GM13976 (cell line): ENCODE measurements around the gene PDE11A.

Experiments used
- DNase-seq: peaks from one replicate; pipeline ENCODE4 v3.0.0; 2012; ENCODE audit warnings: low spot score
- in situ Hi-C: fragments of 300-500 bp; cut with MboI; formaldehyde crosslinking; loops from one replicate; pipeline ENCODE4 v1.12.0; 2022; ENCODE audit warnings: low sequenced_read_pairs, mixed read lengths, inconsistent platforms; ENCODE audit not compliant: unreplicated experiment
- TF ChIP-seq, protein P1 (sequence below): IDR thresholded peaks from 2 replicates; pipeline ENCODE4 v1.5.1; 2012; ENCODE audit warnings: borderline replicate concordance, mild to moderate bottlenecking; ENCODE audit not compliant: insufficient read depth; ENCODE audit errors: extremely low read depth, missing control alignments, control extremely low read depth

Gene PDE11A

DNA sequence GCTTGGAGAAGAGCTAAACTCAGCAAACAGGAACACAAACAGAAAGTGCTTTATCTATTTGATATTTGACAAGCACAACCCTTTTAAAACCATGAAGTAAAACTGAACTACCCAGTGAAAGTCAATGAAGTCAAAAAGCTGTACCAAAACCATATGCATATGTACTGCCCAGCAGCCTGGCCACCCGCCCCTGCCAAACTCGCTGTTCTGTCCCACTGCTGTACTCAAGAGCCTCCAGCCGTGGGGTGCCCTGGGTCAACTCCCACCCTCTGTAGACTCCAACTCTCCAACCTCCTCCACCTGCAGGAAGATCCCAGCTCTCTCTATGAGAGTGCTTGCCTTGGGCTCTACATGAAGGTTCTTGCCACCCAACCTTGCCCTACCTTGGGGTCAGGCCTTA, 411.8 kb downstream of the PDE11A start:
- DNase-seq: no peak
- in situ Hi-C loops: no loop called here
- TF ChIP-seq, protein P1, sequence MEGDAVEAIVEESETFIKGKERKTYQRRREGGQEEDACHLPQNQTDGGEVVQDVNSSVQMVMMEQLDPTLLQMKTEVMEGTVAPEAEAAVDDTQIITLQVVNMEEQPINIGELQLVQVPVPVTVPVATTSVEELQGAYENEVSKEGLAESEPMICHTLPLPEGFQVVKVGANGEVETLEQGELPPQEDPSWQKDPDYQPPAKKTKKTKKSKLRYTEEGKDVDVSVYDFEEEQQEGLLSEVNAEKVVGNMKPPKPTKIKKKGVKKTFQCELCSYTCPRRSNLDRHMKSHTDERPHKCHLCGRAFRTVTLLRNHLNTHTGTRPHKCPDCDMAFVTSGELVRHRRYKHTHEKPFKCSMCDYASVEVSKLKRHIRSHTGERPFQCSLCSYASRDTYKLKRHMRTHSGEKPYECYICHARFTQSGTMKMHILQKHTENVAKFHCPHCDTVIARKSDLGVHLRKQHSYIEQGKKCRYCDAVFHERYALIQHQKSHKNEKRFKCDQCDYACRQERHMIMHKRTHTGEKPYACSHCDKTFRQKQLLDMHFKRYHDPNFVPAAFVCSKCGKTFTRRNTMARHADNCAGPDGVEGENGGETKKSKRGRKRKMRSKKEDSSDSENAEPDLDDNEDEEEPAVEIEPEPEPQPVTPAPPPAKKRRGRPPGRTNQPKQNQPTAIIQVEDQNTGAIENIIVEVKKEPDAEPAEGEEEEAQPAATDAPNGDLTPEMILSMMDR: no peak

DNA sequence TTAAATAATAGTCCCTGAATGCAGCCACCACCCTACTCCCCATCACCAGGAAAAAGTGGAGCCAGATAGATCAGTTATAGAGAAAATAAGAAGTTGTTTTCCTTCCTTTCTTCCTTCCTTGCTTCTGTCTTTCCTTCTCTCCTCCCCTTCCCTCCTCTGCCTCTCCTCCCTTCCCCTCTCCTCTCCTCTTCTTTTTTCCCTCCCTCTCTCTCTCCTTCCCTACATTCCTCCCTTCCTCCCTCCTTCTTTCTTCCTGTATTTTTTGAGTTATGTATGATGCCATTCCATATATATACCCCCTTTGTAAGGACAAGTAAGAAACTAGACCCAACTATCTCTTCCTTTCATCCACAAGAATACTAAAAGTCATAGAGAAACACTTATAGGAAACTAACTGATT, 414.3 kb downstream of the PDE11A start:
- no peak for DNase-seq
- TF ChIP-seq, protein P1: no peak
- in situ Hi-C loops: no loop called here

DNA sequence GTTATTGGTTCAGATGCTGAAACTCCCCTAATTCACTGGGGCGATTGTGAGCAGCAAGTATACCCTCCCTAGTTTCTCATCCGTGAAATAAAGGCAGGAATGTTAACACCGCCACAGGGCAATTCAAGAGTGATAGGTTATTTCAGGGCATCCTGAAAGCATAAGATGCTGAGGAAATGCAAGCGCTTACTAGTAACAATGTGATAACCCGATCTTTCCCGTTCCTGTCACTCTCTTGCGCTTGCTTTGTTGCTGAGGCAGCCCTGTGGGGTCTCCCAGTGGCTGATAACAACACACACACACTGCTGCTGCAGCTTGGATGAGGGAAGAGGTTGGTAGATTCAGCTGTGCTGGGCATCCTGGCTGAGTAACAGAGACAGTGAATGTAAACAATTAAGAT, 420.7 kb downstream of the PDE11A start:
- TF ChIP-seq, protein P1: no peak
- in situ Hi-C loops: no loop called here
- no peak for DNase-seq

DNA sequence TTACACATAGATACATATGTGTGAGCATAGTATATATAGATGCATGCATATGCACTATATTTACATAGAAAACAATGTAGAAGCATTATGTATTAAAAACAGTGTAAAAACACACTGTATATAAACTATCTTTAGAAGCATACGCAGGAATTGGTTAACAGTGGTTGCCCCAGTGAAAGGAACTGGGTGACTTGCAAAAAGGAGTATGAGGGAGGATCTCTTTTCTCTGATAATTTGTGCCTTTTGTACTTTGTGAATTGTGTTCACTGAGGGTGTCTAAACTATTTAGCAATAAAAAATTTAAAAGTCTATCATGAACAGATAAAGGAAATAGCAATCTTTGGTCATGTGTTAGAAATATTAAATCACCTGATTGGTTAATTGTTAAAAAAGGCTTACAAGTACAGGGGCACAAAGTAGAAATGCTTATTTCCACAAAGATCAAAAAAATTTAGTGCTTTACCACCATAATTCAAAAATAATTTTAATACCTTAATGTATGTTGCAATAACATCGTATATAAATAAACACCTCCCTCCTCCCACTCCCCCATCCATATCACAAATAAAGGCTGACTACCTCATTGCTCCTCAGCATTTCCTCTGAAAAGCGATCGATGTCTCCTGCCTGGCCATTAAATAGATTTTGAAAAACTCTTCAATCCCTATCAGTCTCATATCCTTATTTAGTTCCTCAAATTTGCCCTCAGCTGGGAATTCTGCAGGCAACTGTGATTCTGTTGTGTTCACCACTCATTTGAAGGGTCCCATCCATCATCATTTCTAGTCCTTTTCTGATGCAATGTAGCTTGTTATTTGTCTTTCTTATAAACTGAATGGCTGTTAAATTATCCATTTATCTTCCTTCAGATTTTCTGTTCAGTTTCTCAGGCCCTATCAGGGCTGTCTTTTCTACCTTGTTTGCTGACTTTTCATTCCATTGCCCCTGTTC, 422.7 kb downstream of the PDE11A start:
- DNase-seq: no peak
- in situ Hi-C loops: no loop called here
- TF ChIP-seq, protein P1: no peak

DNA sequence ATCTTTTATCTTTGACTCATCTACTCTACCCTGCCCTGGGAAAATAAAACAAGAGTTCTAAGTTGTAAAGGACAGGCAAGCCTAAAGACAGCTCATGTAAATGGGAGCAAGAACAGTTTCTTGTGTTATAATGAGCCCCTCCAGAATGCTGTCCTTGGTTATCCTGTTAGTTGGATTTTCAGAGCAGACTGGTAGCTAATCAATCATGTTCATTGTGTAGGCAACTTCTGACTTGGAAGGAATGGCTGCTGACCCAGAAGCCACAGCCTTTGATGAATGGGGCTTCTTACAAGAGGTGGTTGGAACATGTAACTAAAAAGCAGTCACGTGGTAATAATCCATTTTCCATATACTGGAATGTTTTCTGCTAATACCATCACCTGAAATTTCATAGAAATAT, 425.8 kb downstream of the PDE11A start:
- TF ChIP-seq, protein P1: no peak
- in situ Hi-C loops: no loop called here
- DNase-seq: no peak

DNA sequence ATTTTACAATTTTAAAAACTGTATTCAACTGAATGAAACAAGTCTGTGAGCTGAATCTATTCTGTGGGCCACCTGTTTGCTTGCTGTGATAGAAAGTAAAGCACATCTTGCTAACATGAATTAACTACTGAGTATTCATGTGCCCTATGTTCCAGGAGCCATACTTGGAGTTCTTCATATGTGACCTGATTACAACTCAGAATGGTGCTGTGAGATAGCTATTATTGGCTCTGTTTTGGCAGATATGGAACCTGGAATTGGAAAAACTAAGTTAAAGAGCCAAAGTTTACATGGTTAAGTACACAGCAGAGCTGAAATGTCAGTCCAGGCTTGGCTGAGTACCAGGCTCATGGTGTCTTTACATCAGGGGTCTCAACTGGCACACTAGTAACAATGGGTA, 426.3 kb downstream of the PDE11A start:
- TF ChIP-seq, protein P1: no peak
- in situ Hi-C loops: no loop called here

More for the DNA sequence above, 426.3 kb downstream of the PDE11A start:
- DNase-seq: no peak
